ENCODE measurements around the gene PM20D1.

PM20D1 gene

GRCh38 chr1:205803986-205804385 is 45.9 kb downstream of the PM20D1 start:
- no peak for DNase-seq

DNA sequence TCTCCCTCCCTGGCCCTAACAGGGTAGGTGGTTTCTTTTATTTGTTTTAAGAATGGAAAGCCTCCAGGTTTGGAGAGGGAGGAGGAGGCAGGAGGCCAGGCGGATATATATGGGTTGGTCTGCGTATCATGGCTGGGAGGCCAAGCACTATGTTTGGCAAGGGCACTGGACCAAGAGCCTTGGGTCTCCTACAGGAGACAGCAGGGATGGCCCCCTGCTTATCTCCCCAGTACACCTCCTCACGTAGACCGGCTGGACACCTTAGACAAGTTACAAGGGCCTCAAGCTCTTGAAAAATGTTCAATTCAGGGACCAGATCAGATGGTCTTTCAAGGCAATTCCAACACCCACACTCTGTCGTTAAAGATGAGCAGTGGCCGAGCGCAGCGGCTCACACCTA is 47.9 kb downstream of the PM20D1 start:
- no peak for DNase-seq

- DNase-seq, result peak; percentile 55
These were observed 48.8 kb downstream of the PM20D1 start for GRCh38 chr1:205800981-205801703.

DNA sequence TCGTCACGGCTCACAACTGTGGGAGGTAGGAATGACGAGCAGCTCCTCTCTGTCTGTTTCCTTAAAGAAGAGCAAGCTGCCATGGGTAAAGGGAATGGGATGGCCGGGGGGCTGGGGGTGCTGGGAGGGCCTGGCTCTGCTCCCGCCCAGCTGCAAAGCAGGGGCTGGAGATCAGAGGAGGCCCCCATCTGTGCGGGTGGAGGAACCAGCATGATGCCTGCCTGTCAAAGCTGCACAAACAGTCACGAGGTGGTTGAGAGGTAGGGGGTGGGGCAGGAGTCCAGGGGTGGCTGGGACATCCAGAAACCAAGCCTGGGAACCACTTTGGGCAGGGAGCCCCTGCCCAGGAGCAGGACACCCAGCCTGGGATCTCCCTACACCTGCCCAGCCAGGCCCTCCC is 49.5 kb downstream of the PM20D1 start:
- DNase-seq, result peak; percentile 16

DNA sequence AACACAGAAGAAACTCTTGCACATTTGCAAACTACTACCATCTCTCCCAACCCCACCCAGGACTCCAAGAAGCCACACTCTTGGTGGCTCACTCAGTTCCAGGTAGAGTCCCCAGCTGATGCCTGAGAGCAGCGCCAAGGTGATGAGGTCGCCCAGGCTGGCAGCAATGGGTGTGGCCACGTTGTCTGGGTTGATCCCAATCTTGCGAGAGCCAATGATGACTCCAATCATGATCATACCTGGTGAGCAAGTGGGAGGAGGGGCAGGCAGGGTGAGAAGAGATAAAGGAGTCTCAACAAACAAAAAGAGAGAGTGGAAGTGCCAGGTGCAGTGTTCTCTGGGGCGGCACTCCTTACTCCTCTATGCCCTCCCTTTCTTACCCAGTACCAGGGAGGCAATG is 51.4 kb downstream of the PM20D1 start:
- DNase-seq, result no peak

DNA sequence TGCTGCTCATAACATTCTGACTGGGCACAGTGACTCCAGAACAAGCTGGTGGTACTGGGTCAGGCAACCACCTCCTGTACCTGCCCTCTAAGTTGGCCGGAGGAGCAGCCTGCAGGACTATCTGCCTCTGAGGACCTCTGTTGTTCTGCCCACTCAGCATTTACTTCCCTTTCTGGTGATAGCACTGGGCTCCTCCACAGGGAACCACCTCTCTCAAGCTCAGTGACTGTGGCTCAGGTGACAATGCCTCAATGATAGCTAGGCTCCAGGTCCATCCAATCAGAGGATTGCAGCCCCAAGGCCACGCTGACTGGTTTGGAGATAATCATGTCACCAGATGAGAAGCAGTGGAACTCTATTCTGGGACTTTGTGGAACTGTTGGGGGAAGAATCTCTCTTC is 52.8 kb downstream of the PM20D1 start:
- DNase-seq, result no peak

DNA sequence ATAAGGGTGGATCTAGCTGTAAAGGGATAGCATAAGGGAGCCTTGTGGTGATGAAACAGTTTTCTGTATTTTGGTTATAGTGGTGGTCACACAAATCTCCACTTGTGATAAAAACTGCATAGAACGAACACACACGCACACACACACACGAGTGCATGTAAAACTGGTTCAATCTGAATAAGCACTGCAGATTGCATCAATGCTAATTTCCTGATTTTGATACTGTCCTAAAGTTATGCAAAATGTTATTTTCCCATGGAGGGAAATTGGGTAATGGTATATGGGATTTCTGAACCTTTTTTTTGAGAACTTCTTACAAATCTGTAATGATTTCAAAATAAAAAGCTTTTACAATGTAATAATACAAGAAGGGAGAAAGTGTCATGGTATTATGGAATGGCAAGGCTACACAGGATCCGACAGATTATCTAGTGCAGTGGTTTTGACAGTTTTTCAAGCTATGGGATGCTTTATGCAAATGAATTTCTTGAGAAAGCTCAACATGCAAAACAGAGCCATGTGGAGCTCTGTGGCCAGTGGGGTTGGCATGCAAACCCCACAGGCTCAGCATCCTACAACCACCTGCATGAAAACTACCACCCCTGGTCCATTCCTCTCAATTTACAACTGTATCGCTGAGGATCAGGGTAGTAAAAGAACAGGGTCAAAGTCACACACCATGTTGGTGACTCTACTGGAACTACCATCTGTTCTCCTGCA is 55.8 kb downstream of the PM20D1 start:
- DNase-seq, result no peak

DNA sequence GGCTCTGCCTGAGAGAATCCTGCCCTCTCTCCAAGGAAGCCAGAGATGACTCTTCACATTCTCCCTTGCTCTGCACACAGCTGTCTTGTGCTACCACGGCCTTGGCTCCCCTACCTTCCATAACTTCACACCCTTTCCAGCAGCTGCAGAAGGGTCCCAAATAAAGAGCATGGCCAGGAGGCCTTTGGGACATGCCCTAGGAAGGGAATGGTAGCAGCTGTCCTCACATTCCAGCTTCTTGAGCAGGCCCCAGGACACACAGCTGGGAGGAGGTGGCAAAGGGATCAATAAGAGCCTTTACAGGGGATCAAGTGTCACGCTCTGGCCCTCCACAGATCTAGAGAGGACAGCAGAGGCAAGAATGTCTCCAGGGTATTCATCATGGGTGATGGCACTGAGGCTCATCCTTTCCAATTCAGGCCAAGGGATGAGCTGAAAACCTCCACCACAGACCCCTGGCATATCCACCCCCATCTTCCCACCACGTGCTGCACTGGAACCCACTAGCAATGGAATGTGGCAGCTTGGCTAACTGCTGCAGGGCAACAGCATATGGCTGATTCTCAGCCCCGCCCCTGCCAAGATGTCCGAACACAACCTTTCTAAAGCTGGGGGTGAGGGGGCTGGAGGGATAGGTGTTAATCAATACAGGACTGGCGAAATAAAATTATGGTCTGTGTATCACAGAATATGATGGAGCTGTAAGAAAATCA is 56.8 kb downstream of the PM20D1 start:
- no peak for DNase-seq

- no peak for DNase-seq
These were observed 57.5 kb downstream of the PM20D1 start for GRCh38 chr1:205792481-205792881.

GRCh38 chr1:205791568-205792180 is 58.3 kb downstream of the PM20D1 start:
- peak; percentile 24 for DNase-seq

GRCh38 chr1:205787287-205787916 is 62.5 kb downstream of the PM20D1 start:
- no peak for DNase-seq

DNA sequence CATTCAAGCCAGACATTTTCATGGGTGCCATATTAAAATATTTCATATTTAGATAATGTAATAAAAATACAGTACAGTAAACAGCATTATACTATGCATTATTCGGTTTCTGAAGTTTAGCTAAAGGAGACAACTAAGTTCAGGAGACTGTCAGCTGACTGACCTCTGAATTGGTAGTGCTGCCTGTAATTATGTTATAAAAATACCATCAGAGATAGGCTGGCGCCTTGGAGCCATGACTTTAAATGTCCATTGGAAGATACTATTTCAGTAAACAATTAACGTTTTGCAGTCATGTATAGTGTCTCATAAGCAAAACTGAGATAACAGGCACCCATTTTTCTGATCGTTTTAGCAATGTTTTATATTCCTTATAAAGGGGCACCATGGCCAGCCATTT is 63.3 kb downstream of the PM20D1 start:
- DNase-seq, result no peak

DNA sequence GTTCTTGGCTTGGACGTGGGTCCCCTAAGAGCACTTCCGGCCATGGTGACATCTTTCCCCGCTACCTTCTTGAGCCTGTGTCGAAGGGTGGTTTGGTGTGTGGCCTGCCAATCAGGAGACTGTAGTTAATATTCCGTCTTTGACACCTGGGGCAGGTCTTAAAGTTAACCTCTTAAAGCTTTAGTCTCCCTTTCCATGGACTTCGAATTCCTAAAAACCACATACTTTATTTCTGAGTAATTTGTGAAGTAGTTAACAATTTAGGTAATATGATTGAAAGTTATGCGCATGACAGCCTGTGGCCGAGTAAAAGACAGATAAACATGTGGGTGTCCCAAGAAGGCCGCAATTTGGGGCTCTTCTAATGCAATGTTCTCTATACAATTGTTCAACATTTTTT is 64.5 kb downstream of the PM20D1 start:
- no peak for DNase-seq

GRCh38 chr1:205783904-205784303 is 66.0 kb downstream of the PM20D1 start:
- no peak for DNase-seq

DNA sequence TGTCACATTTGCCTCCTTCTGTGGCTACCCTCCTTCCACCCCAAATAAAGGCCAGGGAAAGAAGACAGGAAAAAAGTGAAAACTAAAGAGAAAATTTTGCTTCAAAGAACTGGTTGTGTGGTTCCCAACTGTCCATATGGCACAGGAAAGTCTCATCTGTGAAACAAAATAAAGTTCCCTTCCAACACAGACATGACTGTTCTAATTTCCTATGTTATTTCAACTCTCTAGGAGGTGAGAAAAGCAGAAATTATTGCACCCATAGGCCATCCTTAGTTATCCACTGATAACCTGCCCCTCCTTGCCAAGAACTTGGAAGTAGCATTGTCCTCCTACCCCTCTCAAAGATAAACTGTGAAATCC is 66.5 kb downstream of the PM20D1 start:
- no peak for DNase-seq

DNA sequence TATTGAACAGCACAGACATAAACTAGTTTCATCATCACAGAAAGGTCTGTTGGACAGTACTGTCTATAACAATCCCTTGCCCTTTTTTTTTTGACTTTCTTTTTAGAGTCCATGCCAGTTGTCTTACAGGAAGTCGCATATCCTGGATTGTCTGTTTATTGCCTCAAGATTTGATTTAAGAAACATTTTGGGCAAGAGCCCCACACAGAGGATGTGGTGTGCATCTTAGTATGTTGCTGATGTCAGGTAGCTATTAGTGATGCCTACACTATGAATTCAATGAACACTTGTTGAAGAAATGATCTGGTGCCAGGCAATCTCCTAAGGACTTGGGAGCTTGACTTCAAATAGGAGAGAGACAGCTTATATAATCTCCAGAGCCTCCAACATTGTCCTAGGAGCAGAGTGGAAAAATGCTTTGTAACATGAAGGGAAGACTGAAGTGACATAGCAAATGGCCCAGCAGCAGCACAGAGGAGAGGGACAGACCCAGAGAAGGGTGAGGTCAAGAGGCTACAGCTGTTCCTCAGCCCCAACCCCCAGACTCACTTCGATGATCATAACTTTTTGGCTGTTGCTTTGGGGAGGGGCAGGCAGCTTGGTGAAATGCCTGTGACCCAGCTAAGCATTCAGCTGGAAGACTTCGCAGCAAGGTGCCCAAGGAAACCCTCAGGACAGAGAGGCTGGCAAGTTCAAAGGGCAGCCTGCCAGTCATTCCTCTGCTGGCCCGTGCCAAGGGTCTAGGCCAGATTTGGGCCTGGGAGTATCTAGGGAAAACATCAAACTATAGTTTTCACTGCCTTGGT is 67.1 kb downstream of the PM20D1 start:
- no peak for DNase-seq

GRCh38 chr1:205780335-205780734 is 69.6 kb downstream of the PM20D1 start:
- no peak for DNase-seq

Data from COR-L47 (cell line).